DND-41 (cell line): ENCODE measurements around the gene BRI3BP.
A peak's percentile ranks its signal among the peaks of the same experiment; 100 is the strongest.

Experiments
- ATAC-seq: fragments of 200-7000 bp; cut with Tn5 transposase; 3 replicates; pipeline ENCODE4 v1.9.1; 2021; ENCODE audit warnings: low read depth; ENCODE audit not compliant: insufficient read depth
- DNase-seq: peaks from one replicate; pipeline ENCODE4 v3.0.0-alpha.2; 2020
- H2AFZ ChIP-seq: 2 replicates; pipeline ENCODE4 v1.6.0; 2012; ENCODE audit warnings: low read depth, low read length
- H3K27ac ChIP-seq: 2 replicates; pipeline ENCODE4 v1.5.1; 2012; ENCODE audit warnings: low read length, inconsistent platforms
- H3K27me3 ChIP-seq: fragments of 200-600 bp; sonication (generic); 2 replicates; pipeline ENCODE4 v1.6.0; 2012; ENCODE audit warnings: low read length, mild to moderate bottlenecking, inconsistent platforms; ENCODE audit not compliant: insufficient read depth, poor library complexity
- H3K36me3 ChIP-seq: 2 replicates; pipeline ENCODE4 v1.5.1; 2012; ENCODE audit warnings: low read length, inconsistent platforms; ENCODE audit not compliant: insufficient read depth
- H3K4me1 ChIP-seq: 2 replicates; pipeline ENCODE4 v1.5.1; 2012; ENCODE audit warnings: mild to moderate bottlenecking, low read length; ENCODE audit not compliant: insufficient read depth
- H3K4me2 ChIP-seq: 2 replicates; pipeline ENCODE4 v1.6.0; 2012; ENCODE audit warnings: mild to moderate bottlenecking, moderate library complexity, low read length, inconsistent platforms; ENCODE audit not compliant: insufficient read depth
- H3K4me3 ChIP-seq, 2 experiments: fragments of 200-600 bp in 1 of 2; shearing (Covaris generic) in 1 of 2; 2 replicates each; pipeline ENCODE4 v1.5.1; 2012 to 2016; ENCODE audit warnings: inconsistent platforms in 2 of 2, low read length in 2 of 2, mild to moderate bottlenecking in 2 of 2, low read depth in 1 of 2, moderate library complexity in 1 of 2
- H3K79me2 ChIP-seq: 2 replicates; pipeline ENCODE4 v1.6.0; 2012; ENCODE audit warnings: low read length, inconsistent platforms; ENCODE audit not compliant: insufficient read depth
- H3K9ac ChIP-seq: 2 replicates; pipeline ENCODE4 v1.6.0; 2012; ENCODE audit warnings: low read depth, mild to moderate bottlenecking, inconsistent platforms, low read length, moderate library complexity
- H3K9me3 ChIP-seq: 2 replicates; pipeline ENCODE4 v1.5.1; 2012; ENCODE audit warnings: low read length, moderate library complexity, mild to moderate bottlenecking, inconsistent platforms; ENCODE audit not compliant: insufficient read depth, severe bottlenecking
- H4K20me1 ChIP-seq: 2 replicates; pipeline ENCODE4 v1.6.0; 2012; ENCODE audit warnings: low read length; ENCODE audit not compliant: insufficient read depth
- EZH2 ChIP-seq: IDR thresholded peaks from 3 replicates; pipeline ENCODE4 v1.6.1; 2012; ENCODE audit warnings: borderline replicate concordance, low read depth, mild to moderate bottlenecking, moderate library complexity, low read length, inconsistent platforms; ENCODE audit not compliant: severe bottlenecking
- TF ChIP-seq, protein P1 (sequence below): IDR thresholded peaks from 2 replicates; pipeline ENCODE4 v1.5.1; 2012; ENCODE audit warnings: borderline replicate concordance, low read length, moderate library complexity, mild to moderate bottlenecking; ENCODE audit not compliant: poor library complexity, severe bottlenecking; ENCODE audit errors: extremely low read depth

Gene BRI3BP

DNA sequence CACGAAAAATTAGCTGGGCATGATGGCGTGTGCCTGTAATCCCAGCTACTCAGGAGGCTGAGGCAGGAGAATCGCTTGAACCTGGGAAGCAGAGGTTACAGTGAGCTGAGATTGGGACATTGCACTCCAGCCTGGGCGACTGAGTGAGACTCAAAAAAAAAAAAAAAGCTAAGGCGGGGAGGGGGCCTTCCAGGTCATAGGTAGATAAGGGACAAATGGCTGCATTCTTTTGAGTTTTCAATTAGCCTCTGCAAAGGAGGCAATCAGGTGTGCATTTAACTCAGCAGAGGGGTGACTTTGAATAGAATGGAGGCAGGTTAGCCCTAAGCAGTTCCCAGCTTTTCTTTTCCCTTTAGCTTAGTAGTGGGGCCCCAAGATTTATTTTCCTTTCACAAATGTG lies 71.0 kb downstream of the BRI3BP start:
- Histone ChIP-seq H3K36me3 (no peaks in the 10 kb centered on the region), H3K27ac (no peak overlapping the region), H2AFZ (peak overlapping the region; percentile 93; the same call in 1 of the 2 replicates), H3K79me2 (0 out of 2 replicates have a peak, but pooled peaks cover 3% of the 10 kb centered on the region), H3K4me1 (peaks cover 25% of the 10 kb centered on the region), H4K20me1 (peaks cover 9% of the 10 kb centered on the region), H3K27me3 (no peaks in the 10 kb centered on the region), H3K9me3 (peaks cover 2% of the 10 kb centered on the region), H3K4me2 (peak overlapping the region; percentile 91), H3K4me3 (peak overlapping the region; percentile 77 to 84; a peak in 3 of 4 replicates), H3K9ac (peak overlapping the region; percentile 84)
- TF ChIP-seq, protein P1, sequence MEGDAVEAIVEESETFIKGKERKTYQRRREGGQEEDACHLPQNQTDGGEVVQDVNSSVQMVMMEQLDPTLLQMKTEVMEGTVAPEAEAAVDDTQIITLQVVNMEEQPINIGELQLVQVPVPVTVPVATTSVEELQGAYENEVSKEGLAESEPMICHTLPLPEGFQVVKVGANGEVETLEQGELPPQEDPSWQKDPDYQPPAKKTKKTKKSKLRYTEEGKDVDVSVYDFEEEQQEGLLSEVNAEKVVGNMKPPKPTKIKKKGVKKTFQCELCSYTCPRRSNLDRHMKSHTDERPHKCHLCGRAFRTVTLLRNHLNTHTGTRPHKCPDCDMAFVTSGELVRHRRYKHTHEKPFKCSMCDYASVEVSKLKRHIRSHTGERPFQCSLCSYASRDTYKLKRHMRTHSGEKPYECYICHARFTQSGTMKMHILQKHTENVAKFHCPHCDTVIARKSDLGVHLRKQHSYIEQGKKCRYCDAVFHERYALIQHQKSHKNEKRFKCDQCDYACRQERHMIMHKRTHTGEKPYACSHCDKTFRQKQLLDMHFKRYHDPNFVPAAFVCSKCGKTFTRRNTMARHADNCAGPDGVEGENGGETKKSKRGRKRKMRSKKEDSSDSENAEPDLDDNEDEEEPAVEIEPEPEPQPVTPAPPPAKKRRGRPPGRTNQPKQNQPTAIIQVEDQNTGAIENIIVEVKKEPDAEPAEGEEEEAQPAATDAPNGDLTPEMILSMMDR, result no peak
- no peak for TF ChIP-seq EZH2
- DNase-seq (no peak), ATAC-seq (no peak)

DNA sequence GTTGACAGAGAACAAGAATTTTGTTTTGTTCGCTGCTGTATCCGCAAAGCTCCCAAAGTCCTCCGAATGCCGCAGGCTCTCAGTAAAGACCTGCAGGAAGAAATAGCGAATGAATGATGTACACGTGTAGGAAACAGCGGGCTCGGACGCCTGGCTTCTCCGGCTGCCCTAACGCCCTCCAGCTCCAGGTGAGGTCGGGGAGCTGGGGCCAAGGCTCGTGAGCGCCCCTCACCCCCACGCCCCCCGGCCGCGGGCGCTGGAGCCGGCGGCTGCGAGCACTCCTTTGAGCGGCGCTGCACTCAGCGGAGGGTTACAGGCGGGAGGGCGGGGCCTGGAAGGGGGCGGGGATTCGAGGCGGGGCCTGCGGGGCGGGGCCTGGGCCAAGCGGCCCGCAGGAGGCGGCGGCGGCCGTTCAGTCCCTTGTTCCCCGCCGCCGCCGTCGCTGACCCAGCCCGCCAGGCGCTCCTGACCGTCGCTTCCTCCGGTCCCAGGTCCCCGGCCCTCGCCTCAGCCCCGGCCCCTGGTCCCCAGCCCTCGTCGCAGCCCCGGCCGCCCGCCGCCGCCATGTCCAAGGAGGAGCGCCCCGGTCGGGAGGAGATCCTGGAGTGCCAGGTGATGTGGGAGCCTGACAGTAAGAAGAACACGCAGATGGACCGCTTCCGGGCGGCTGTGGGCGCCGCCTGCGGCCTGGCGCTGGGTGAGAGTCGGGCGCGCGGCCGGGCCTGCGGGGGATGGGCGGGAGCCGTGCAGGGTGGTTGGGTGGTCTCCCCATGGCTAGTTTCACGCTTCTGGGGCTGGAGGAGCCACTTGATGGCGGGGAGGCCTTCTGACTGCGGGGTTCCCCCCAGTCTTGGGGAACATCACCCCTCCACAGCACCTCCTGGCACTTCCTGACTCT lies 71.8 kb downstream of the BRI3BP start, which contains the start of gene AACS:
TSS of gene AACS (plus strand) at position 415 of the 898 bp plus-strand sequence. CDS start at position 565, 150 bp downstream.
- H2AFZ ChIP-seq, result peak within 1 kb of the TSS; percentile 93
- peak within 1 kb of the TSS; percentile 77 to 84 for H3K4me3 ChIP-seq
- peaks cover 11% of the 10 kb centered on the region for H4K20me1 ChIP-seq
- H3K9ac ChIP-seq, result peak within 1 kb of the TSS; percentile 84
- 0 out of 2 replicates have a peak, but pooled peaks cover 3% of the 10 kb centered on the region for H3K79me2 ChIP-seq
- TF ChIP-seq, protein P1, result no peak
- TF ChIP-seq EZH2, result no peak
- DNase-seq (peak; percentile 78), ATAC-seq (peak; percentile 92)
- H3K4me1 ChIP-seq, result peaks cover 25% of the 10 kb centered on the region
- H3K27me3 ChIP-seq, result no peaks in the 10 kb centered on the region
- H3K36me3 ChIP-seq, result no peaks in the 10 kb centered on the region
- H3K9me3 ChIP-seq, result peaks cover 2% of the 10 kb centered on the region
- peak within 1 kb of the TSS; percentile 46 for H3K27ac ChIP-seq
- peak within 1 kb of the TSS; percentile 91 for H3K4me2 ChIP-seq

DNA sequence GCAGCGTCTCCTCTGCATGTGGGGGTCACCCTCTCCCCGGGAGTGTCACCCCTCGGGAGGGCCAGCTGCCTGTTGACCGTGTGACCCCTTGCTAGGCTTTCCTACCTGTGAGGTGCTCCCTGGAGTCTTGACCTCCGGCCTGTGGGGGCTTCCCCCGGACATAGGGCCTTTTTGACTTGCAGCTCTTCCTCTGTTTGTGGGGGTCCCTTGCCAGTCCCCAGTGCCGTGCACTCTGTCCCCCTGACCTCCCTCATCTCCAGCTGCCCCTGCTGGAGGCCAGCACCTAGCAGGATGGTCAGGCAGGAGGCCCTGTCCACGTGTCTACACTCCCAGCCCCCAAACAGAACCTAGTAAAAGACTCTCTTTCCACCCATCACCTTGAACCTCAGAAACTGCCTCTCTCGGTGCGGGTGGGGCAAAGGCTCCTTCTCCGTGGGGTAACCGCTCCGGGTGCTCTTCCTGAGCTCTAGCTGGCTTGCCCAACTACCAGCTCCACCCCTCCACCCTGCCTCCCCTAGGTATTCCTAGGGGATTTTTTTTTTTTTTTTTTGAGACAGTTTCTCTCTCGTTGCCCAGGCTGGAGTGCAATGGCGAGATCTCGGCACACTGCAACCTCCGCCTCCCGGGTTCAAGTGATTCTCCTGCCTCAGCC lies 72.6 kb downstream of the BRI3BP start:
- no peak for ATAC-seq
- peak overlapping the region; percentile 46 for H3K27ac ChIP-seq

More for the DNA sequence above, 72.6 kb downstream of the BRI3BP start:
- H3K4me3 ChIP-seq, result peak overlapping the region; percentile 77 to 84; a peak in 3 of 4 replicates
- no peaks in the 10 kb centered on the region for H3K27me3 ChIP-seq
- H3K79me2 ChIP-seq, result 0 out of 2 replicates have a peak, but pooled peaks cover 3% of the 10 kb centered on the region
- peaks cover 11% of the 10 kb centered on the region for H4K20me1 ChIP-seq
- H2AFZ ChIP-seq, result peak overlapping the region; percentile 78
- DNase-seq, result no peak
- TF ChIP-seq EZH2, result no peak
- TF ChIP-seq, protein P1, result no peak
- peaks cover 2% of the 10 kb centered on the region for H3K9me3 ChIP-seq
- peaks cover 25% of the 10 kb centered on the region for H3K4me1 ChIP-seq
- H3K36me3 ChIP-seq, result no peaks in the 10 kb centered on the region
- peak overlapping the region; percentile 84 for H3K9ac ChIP-seq
- peak overlapping the region; percentile 91 for H3K4me2 ChIP-seq
